CD4-positive, alpha-beta T cell treated with Interleukin-1 beta for 1 hour (primary cell): ENCODE measurements around the gene FMN2.
"Not testable (repeated sequence)": the region's sequence is repeated elsewhere in the genome, so short reads cannot be mapped to it uniquely, and the experiment has no call there.

Source experiments
- DNase-seq, 2 donors: peaks; one replicate each; pipeline ENCODE4 v3.0.0-alpha.2; 2020 to 2022

Gene FMN2

DNA sequence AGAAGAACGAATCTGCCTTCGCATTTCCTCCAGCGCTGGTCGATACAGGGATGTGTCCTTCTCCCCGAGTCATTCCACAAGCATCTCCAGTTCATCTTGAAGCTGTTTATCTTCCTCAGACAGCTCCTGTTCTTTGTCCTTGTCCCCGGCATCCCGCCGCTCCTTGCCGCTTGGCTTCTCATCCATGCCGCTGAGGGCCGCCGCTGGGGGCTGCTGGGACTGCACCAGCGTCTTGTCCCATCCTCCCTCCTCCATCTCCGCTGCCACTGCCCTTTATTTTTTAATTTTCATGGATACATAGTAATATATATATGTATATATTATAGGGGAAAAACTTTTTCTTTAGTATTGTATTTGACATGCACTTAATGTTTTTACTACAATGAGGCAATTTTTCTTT, 53.4 kb downstream of the FMN2 start:
- DNase-seq, result no peak

DNA sequence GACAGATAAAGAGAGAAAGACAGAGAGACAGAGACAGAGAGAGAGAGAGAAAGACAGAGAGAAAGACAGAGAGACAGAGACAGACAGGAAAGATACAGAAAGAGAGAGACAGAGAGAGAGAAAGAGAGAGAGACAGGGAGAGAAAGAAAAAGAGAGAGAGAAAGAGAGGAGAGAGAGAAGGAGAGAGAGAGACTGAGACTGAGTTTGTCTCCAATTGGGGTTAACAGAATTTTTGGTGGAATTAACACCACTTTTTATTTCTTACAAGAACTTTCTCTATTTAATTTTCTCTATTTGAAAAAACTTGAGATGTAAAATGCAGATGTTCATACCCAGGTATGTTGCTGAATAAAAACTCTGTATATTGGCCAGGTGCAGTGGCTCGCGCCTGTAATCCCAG, 56.6 kb downstream of the FMN2 start:
- no peak for DNase-seq

DNA sequence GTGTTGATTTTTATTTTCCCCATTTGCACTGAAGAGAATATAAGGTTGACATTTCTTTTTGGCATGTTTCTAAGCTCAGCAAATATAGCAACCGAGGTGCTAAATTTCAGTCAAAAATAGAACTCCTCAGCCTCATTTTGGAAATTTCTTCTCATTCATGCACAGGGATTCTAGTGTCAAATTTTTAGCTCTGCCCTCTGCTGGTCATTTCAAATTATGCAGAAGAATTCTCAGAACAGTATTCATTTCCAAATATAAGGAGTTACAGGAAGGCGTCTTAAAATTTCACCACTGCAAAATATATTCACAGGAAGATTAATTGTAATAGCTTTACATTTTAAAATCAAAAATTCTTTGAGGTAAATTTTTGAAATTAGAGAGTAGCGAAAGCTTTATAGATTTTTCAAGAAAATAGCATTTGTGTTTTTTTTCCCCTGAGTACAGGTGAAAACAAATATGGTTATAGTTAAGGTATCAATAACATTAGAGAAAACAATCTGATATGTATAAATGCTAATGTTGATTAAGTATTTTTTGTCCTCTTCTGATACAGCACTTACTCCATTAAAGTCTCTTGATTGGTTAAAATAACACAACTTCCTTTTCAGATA, 57.9 kb downstream of the FMN2 start:
- DNase-seq, result no peak

DNA sequence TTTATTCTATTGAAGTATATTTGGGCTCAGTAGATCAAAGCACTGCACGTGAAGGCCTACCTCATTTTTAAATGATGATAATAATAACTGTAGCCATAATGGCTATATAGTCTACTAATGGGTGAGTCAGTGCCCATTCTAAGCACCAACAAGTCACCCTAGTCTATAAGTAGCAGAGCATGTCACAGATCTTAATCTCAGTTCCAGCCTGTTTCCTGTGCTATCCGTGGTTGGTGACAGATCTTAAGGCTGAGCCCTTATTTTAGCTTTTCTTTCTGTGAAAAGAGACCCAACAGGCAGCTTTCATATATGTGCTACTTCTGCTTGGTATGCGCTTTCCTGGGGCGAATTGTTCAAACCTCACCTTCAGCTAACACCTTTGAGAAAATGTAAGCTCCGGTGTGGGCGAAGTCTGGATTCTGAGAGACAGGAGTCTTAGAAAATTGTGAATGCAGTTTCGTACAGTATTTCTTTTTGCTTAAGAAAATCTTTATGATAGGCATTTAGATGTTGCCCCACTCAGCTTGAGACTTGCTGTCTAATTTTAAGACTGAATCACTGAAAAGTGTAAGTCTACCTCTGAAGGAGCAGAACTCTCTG, 59.6 kb downstream of the FMN2 start:
- no peak for DNase-seq

DNA sequence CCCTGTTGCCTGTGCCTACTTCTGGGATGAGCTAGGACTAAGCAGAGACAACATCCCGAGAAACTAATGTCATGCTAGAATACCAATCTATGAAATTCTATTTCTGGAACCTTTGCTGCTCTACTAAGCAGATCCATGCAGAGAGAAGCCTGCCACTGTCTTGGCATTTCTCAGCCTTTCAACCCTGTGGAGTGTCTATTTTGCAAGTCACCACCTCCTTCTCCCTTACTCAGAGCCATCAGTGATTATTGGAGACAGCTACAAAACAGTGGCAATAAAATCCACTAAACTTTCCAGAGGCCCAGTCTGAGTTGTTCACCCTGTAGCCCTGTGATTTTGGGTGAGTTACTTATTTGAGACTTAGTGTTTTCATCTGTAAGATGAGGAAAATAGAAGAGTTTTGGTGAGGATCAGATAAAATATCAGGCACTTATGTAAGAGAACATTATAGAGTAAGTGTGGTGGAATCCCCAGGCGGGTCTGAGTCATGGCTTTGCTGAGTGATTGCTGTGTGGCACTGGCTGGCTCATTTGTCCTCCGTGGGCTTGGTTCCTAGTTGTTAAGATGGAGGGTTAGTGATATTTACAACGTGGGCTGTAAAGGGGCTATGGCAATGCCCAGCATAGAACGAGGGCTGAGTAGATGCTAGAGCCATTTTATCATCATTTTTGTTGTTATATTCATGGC, 61.1 kb downstream of the FMN2 start:
- DNase-seq, result no peak

DNA sequence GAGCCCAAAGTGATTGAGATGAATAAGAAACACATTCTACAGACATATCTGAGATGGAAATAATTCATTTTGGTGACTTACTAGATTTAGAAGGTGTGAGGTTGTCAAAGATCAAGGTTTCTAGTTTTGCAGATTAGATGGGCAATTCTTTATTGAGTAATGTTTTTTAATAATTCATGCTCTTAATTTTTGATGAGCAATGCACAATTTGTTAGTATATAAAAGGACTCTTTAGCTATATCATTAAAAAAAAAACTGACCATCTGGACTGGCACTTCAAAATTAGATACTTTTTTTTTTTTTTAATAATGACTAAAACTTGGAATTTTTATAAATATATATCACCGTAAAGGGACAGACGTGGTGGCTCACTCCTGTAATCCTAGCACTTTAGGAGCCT, 63.9 kb downstream of the FMN2 start:
- DNase-seq, result no peak

DNA sequence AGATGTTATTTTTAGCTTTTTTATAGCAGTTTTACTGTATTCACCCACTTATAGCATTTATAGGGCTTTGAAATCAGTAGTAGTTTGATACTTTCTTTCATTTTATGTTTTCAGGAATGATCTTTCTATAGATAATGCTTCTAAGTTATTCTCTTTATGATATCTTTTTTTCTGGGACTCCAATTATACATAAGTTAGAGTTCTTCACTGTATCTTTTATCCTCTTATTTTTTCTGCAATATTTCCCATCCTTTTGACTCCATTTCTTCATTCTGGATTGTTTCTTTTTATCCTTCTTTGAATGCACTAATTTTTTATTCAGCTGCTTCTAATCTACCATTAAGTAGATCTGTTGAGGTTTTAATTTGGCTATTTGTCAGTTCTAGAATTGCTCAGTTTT, 73.1 kb downstream of the FMN2 start:
- no peak for DNase-seq

DNA sequence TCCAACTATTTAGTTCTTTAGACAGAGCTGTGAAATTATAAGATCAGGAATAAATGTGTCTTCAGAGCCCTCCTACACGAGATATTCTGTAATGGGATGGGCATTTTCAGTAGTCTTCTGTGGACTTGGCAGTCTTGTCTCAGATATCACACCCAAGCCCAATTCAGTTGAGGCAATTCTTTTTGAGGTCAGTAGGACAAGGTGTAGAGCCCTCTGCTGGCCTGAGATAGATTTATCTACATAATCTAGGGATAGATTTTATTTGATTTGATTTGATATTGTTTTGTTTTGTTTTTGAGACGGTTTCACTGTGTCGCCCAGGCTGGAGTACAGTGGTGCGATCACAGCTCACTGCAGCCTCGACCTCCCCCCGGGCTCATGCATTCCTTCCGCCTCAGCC, 77.5 kb downstream of the FMN2 start:
- no peak for DNase-seq

DNA sequence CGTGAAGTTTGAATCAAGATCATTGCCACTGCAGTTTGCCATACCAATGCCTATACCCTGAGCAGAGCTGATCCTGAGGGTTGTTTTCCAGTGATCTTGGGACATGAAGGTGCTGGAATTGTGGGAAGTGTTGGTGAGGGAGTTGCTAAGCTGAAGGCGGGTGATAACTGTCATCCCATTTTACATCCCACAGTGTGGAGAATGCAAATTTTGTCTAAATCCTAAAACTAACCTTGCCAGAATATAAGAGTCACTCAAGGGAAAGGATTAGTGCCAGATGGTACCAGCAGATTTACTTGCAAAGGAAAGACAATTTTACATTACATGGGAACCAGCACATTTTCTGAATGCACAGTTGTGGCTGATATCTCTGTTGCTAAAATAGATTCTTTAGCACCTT, 78.6 kb downstream of the FMN2 start:
- DNase-seq, result no peak

DNA sequence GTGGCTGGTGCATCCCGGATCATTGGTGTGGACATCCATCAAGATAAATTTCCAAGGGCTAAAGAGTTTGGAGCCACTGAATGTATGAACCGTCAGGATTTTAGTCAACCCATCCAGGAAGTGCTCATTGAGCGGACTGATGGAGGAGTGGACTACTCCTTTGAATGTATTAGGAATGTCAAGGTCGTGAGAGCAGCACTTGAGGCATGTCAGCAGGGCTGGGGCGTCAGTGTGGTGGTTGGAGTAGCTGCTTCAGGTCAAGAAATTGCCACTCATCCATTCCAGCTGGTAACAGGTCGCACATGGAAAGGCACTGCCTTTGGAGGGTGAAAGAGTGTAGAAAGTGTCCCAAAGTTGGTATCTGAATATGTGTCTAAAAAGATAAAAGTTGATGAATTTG, 79.1 kb downstream of the FMN2 start:
- DNase-seq, result no peak

DNA sequence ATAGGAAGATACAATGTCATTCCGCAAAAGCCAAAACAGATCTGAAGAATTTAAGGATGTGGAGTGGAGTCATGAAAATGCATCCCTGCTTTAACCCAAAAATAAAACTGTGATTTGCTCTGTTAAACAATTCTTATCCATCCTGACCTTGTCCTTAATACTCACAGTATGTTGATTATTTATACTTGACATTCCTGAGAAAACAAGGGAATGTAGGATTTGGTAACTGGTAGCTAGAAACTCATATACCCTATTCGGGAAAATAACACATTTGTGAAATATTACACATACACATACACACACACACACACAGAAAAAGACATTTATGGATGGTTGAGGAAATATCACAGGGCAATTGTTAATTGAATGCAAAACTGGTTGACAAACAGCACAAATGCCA, 80.2 kb downstream of the FMN2 start:
- no peak for DNase-seq

DNA sequence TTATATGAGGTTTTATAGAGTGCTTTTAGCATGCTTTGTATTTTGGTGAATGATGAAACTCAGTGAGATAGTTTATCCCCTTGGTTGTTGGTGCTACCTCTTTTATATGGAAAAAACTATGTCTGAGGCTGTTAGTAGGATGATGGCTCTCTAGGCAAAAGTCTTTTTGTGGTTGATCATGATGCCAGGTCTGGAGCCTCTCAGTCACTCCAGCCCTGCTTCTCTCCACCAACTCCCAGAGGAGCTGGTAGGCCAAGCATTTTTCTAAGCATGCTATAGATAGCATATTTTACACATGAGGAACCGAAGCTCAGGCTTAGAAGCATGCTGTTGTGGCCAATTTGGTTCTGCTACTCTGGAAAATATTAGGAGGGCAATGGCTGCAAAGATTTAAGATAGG, 82.2 kb downstream of the FMN2 start:
- no peak for DNase-seq

DNA sequence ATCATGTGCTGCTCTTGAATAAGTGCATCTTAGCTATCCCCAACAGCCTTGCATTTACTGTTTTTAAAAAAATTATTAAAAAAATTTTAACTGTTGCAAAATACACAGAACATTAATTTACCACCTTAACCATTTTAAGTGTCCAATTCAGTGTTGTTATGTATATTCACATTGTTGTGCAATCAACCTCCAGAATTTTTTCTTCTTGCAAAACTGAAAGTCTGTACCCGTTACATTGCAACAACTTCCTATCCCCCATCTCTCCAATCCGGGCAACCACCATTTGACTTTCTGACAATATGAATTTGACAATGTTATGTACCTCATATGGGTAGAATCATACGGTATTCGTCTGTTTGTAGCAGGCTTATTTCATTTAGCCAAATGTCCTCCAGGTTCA, 83.1 kb downstream of the FMN2 start:
- DNase-seq, result no peak

DNA sequence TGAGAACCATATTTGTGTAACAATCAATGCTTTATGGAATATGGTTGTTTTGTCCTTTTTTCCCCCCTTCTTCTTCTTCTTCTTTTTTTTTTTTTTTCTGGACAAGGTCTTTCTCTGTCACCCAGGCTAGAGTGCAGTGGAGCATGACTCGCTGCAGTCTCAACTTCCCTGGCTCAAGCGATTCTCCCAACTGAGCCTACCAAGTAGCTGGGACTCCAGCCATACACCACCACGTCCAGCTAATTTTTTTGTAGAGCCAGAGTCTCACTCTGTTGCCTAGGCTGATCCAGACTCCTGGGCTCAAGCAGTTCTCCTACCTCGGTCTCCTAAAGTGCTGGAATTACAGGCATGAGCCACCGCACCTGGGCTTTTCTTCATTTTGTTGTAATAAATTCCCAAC, 86.7 kb downstream of the FMN2 start:
- no peak for DNase-seq

DNA sequence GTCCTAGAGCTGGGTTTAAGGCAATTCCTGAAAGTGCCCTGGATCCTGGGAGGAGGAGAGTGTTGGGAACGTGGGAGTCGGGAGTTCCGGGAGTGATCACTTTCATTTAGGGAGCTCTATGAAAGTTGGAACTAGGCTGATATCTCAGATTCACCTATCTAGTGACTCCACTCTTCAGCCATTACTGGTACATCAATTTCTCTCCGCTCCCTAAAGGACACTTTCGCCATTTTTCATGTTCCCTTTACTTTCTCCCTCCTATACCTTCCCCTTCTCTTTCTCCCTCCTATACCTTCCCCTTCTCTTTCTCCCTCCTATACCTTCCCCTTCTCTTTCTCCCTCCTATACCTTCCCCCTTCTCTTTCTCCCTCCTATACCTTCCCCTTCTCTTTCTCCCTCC, 93.0 kb downstream of the FMN2 start:
- not testable (repeated sequence) for DNase-seq

DNA sequence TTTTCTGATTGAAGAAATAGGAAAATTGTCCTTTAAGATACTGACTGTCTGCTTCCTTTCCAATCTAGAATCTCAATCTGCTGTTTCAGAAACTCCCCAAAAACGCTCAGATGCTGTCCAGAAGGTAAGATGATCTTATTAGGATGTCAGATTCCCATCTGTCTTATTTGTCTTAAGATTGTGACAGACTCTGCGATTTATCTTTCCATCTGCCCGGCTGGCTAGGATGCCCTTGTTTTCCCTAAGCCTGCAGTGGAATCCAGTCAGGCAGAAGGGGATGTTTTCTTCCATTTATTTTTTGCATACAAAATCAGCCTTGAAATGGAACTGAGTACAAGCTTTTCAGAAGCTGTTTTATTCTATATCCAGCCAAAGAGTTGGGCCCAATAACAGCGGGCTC, 96.5 kb downstream of the FMN2 start:
- DNase-seq, result no peak

DNA sequence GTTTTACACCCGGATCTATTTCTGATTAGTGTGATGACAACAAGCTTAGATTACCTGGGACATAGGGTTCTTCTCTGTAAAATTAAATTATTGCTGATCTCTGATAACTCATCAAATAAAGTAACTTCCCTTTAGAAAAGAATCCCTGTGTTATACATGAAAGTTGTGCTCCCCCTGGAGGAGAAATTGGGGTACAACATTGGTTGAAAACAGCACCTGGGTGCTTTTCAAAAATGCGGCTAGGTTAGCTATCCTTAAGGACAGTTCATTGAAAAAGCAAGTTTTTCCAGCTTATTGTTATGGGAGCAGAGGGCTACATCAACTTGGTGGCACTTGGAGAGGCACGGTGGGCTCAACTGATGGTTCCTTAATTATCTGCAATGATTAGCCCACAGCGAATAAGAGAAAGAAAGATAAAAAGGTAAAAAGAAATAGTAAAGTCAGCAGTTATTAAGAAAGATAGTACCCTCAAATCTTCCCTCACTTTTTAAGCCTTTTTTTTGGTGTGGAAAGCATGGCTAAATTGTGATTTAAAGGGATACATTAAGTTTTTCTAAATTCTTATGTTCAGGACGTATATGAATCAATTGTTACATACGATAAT, 97.8 kb downstream of the FMN2 start:
- DNase-seq, result peak in 1 of 2 donors; percentile 22

DNA sequence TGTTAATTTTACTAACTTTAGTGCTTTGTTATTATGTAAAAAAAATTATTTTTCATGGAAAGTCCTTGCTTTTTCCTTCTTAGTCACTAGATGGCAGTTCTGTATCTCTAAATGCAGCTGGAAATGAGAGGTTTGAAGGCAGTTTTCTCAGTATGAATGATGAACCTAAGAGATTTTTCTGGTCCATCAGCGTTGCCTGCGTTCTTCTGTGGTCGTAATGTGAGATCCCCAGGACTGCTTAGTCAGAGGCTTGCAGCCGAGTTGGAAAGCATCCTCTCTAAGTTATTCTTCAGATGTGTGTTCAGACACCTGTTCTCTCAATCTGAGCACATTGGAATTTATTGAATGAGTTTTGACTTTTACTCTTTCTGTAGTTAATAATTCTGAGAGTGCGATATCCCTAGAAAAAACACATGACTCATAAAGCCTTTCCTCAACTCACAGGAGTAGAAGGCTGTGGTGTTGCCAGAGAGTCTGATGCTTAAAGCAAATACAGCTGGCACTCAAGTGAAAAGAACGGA, 99.3 kb downstream of the FMN2 start:
- no peak for DNase-seq

DNA sequence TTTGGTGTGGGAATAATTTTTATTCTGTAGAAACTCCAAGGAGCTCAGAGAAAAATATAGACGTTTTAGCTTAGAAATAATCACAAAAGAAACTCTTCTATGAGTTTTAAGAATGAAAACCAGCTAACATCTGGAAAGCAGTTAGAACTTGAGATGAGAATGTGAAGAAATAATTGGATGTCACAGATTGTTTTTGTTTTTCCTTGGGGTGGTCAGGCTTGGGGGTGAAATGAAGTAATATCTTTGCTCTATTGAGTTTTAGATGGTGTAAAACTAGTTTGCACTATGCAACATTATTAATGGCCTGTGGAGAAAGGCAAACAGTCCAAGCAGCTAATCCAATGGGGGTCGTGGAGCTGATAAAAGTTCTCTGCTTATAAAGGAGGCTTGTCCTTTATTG, 101.2 kb downstream of the FMN2 start:
- no peak for DNase-seq

DNA sequence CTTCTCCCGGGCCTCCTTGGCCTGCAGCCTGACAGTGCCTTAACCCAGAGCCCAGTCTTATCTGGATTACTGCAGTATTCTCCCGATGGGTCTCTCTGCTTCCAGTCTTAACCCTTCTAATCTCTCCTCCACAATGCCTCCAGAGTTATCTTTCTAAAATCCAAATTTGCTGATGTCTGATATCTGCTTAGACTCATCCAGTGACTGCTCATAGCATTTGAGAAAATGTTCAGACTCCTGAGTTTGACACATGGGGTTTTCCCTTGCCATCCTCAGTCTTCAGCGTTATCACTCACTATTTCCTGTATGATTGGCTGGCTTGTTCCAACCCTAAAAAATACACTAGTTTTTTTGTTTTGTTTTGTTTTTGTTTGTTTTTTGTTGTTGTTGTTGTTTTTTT, 102.0 kb downstream of the FMN2 start:
- no peak for DNase-seq

DNA sequence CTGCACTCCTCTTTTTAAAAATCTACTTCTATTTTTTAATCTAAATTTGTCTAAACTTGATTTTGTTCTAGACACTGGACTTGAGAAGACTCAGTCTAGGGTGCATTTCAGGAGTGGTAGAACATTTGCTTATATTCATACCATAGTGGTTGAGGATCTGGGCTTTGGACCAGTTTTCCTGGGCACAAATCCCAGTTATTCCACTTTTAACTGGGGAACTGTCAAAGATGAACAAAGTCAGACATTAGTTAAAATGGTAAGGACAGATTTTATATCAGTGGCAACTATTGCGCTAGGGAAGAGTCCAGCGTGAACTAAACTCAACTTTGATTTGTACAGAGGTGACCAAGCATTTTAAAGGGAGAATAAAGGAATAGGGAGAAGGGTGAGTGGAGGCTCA, 102.4 kb downstream of the FMN2 start:
- DNase-seq, result no peak

DNA sequence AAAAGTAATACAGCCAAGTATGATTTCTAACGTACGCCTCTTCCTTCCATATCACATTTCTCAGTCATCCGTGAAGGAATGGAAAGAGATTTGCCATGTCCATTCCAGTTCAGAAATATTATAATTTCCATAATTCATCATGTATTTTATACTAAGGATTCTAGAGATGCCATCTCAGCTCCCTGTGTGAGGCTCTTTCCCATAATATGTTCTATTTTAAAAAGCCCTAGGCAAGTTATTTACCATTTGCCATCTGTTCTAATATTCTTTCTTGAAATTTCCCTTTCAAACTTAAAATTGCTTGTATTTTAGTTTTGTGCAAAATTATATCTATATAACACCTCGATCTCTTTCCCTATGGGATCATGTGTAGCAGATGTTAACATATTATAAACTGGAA, 106.7 kb downstream of the FMN2 start:
- DNase-seq, result no peak

DNA sequence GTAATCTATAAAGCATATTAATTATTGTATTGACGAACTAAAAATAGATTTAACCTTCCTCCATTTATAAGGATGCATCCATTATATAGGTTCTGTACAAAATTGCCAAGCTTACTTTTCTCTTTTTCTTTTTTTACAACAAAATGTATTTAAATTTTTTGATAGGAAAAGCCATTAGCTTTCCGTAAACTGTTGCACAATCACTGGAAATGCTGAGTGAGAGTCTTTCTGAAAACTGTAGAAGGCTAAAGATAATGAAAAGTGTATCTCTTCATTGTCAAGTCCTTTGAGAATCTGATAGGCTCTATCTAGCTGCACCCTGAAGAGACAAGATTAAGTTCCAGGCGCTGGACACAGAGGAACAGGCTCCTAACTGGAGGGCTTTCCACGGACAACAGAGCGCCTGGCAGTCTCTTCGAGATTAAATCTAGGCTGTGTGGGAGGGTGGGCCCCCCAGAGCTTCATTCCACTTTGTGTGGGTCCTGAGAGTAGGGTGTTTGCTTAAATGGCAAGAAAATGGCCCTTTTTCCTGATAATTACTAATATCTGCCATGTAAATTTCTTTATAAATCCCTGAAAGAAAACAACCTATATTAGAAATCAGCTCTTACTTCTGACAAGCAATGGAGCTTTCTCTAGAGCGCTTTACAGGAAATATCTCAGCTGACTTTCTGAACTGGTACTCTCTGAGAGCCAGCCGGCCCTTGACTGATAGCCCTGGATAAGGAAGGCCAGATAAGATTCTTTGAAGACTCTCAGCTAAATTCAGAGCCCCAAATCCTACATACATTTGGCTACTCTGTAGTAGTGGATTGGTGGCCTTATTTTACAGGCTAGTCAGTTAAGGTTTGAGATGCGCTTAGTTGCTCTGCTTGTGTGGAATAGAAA, 108.3 kb downstream of the FMN2 start:
- DNase-seq, result no peak
